Activated T-cell treated with anti-CD3 and anti-CD28 coated beads, Interleukin-2, amount 50 U/mL, for 48 hours (primary cell): ENCODE measurements around the gene TASP1.

Experiments
- DNase-seq, 2 experiments: peaks; one replicate each; pipeline ENCODE4 v3.0.0-alpha.2; 2020

TASP1 gene

GRCh38 chr20:13341737-13342393 lies 296.9 kb downstream of the TASP1 start:
- DNase-seq, result no peak

- no peak for DNase-seq
Observed at GRCh38 chr20:13340088-13340487, 298.6 kb downstream of the TASP1 start.
